ENCODE data around the gene KDM3B.
"Not testable (repeated sequence)": the region's sequence is repeated elsewhere in the genome, so short reads cannot be mapped to it uniquely, and the experiment has no call there.

Gene KDM3B

DNA sequence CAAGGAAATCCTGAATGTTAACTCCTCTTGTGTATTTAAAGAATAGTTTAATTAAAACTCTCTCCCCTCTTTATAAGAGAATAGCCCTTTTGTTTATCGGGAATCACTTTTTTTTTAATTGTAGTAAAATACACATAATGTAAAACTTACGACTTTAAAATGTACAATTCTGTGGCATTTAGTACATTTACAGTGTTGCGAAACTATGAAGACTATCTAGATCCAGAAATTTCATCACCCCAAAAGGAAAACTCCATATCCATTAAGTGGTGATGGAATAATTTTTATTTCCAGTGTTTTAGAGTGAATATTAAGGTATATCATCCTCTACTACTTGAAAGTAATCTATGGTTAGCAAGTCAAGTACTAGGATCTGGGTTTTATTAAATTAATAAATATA lies 36.8 kb downstream of the KDM3B start:
- no peak for DNase-seq (ENCODE audit: low read depth in 2 of 2)

DNA sequence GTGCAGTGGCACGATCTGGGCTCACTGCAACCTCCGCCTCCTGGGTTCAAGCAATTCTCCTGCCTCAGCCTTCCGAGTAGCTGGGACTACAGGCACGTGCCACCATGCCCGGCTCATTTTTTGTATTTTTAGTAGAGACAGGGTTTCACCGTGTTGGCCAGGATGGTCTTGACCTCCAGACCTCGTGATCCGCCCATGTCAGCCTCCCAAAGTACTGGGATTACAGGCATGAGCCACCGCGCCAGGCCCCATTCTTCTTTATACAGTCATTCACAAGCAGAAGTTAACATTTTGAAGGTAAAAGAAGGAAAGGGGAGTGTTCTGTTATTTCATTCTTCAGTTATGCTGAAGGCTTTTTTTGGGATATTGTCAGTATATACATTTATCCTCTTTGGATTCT lies 37.4 kb downstream of the KDM3B start:
- not testable (repeated sequence) for DNase-seq (ENCODE audit: low read depth in 2 of 2)

- no peak for DNase-seq (ENCODE audit: low read depth in 2 of 2)
Measured at GRCh38 chr5:138391859-138392386, 39.4 kb downstream of the KDM3B start.

- DNase-seq (ENCODE audit: low read depth in 2 of 2) = no peak
Measured at GRCh38 chr5:138402640-138403039, 50.2 kb downstream of the KDM3B start.

- no peak for DNase-seq (ENCODE audit: low read depth in 2 of 2)
Measured at GRCh38 chr5:138408023-138408422, 55.5 kb downstream of the KDM3B start.

- DNase-seq (ENCODE audit: low read depth in 2 of 2) = peak; percentile 1 to 15
Measured at GRCh38 chr5:138410996-138411640, 58.6 kb downstream of the KDM3B start.

- DNase-seq (ENCODE audit: low read depth in 2 of 2) = no peak
Measured at GRCh38 chr5:138418444-138418843, 66.0 kb downstream of the KDM3B start.

DNA sequence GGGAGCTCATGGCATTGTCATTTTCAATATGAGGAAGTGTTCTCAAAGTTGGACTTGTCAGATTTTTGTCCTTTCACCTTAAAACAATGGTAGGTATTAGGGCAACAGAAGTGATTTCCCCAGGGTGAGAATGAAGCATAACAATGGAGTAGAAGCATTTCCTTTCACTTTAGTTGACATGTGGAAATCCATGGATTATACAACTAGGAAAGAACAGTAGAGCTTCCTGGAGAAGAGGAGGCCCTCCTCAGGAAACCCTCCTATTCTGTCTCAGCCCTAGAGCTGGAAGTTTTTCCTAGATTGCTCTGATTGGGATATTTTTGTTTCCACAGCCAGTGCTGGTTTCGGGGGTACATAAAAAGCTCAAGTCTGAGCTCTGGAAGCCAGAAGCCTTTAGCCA lies 72.6 kb downstream of the KDM3B start:
- no peak for DNase-seq (ENCODE audit: low read depth in 2 of 2)

GRCh38 chr5:138435943-138436342 lies 83.5 kb downstream of the KDM3B start:
- no peak for DNase-seq (ENCODE audit: low read depth in 2 of 2)

- no peak for DNase-seq (ENCODE audit: low read depth in 2 of 2)
Measured at GRCh38 chr5:138438003-138438723, 85.7 kb downstream of the KDM3B start.

DNA sequence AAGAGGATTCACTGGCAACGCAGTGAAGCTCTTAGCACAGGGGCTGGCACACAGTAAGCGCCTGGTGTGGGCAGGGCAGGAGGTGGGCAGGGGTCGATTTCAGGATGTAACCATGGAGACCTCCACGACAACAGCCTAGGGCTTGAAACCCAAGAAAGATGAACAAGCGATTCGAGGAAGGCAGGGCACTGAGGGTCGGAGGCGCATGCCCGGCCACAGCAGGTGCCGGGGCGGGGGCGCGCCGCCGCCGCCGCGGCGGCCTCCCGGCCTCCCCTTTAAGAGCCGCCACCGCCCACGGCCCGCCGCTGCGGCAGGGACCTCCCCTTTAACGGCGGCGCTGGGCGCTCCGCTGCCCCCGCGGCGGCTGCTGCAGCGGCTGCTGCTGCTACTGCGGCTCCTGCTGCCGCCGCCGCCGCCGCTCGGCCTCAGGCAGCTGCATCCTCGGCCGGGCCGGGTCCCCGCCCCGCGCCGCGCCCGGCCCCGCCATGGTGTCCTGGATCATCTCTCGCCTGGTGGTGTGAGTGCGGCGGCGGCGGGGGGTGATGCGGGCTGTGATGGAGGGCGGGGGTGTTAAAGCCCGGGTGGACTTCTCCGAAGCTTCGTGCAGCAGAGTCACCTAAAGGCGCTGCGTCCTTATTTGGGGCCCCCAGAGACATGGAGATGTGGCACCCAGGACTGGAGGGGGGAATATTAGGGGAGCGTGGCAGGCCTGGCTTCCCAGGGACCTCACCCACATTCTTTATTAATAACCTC lies 86.4 kb downstream of the KDM3B start, which contains the start of gene REEP2:
TSS of gene REEP2 (plus strand) at position 334 of the 753 bp plus-strand sequence. CDS start at position 486, 152 bp downstream.
- peak; percentile 45 to 54 for DNase-seq (ENCODE audit: low read depth in 2 of 2)

DNA sequence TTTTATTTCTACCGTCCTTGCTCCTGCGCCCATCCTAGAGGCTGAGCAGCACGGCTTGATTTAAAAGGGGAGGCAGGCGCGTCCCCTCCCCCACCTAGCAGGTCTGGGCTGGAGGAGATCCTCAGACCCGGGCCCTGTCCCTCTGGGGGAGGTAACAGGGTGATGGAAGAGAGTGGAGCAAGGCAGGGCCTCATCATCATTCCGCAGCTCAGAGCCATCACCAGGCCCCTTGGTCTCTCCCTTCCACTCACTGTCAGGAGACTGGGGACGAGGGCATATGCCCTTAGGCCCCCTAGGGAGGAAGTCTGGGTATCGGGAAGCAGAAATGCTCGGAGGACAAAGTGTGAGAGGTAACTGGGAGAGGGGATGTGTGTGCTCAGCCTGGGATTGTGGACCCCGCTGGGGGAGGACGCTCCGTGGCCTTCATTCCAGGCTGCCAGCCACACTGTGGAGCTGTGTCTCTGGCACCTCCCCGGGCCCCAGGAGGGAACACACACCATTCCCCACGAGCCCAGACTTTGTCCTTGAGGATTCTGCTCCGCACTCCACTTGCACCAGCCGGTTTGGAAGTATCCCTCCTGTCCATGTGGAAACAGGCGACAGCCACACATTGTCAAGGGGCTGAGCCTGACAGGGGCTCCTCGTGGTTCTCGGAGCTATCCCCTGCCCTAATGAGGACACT lies 87.1 kb downstream of the KDM3B start:
- DNase-seq (ENCODE audit: low read depth in 2 of 2) = no peak

- DNase-seq (ENCODE audit: low read depth in 2 of 2) = no peak
Measured at GRCh38 chr5:138440159-138441073, 87.9 kb downstream of the KDM3B start.

DNA sequence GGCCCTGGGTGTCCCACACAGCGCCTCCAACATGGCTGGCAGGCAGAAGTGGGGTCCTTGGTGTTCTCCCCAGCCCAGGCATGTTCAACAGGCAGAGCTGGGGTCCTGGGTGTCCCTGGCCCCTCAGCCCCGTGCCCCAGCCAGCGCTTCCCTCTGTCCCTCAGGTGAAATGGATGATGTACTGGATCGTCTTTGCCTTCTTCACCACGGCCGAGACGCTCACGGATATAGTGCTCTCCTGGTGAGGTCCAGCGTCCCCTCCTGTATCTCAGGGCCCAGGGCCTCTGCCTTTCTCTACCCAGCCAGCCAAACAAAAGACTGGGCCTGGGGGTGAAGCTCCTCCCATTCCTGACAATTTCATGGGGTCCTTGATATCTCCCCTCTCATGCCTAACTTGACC lies 88.7 kb downstream of the KDM3B start:
- DNase-seq (ENCODE audit: low read depth in 2 of 2) = no peak

DNA sequence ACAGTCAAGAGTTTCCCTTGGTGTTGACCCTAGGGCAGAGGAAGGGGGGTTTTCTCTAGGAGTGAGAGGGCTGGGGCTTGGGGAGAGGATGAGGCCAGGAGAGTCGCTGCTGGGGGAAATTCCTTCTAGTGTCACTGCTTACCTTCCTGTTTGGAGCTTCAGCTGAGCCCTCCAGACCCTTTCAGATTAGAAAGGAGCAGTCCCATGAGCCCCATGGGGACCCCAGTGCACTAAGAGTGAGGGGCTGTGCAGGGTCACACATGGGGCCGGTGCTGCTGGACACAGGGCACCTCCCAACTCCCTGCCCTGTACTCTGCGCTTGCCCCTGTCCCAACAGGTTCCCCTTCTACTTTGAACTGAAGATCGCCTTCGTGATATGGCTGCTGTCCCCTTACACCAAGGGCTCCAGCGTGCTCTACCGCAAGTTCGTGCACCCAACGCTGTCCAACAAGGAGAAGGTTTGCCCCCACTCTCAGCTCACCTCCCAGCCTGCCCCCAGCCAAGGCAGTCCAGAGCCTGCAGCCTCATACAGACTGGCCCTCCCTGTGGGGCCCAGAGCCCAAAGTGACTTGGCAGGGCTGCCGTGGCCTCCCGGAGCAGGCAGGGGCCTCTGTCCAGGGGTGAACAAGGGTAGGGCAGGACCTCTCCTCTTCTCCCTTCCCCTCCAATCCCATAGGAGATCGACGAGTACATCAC lies 91.7 kb downstream of the KDM3B start:
- no peak for DNase-seq (ENCODE audit: low read depth in 2 of 2)

DNA sequence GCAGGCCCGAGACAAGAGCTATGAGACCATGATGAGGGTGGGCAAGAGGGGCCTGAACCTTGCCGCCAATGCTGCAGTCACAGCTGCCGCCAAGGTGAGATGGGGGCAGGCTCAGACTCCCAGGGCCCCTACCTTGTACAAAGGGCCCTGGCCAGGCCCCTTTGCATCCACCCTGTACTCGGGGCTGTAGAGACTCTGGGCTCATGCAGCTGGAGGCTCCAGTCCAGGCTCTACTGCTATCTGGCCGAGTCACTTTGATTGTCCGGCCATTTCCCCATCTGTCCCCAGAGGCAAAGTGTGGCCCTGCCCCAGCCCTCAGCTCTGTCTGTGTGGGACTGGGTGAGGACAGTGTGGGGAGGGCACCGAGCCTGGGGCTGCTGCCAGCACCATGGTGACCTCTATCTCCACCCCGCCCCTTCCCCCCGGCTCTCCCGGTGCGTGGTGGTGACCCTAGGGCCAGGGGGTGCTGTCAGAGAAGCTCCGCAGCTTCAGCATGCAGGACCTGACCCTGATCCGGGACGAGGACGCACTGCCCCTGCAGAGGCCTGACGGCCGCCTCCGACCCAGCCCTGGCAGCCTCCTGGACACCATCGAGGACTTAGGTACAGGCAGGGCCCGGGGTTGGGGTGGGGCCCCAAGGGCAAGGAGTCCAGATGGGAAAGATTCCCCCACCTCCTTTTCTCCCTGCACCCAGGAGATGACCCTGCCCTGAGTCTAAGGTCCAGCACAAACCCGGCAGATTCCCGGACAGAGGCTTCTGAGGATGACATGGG lies 92.5 kb downstream of the KDM3B start:
- DNase-seq (ENCODE audit: low read depth in 2 of 2) = no peak

DNA sequence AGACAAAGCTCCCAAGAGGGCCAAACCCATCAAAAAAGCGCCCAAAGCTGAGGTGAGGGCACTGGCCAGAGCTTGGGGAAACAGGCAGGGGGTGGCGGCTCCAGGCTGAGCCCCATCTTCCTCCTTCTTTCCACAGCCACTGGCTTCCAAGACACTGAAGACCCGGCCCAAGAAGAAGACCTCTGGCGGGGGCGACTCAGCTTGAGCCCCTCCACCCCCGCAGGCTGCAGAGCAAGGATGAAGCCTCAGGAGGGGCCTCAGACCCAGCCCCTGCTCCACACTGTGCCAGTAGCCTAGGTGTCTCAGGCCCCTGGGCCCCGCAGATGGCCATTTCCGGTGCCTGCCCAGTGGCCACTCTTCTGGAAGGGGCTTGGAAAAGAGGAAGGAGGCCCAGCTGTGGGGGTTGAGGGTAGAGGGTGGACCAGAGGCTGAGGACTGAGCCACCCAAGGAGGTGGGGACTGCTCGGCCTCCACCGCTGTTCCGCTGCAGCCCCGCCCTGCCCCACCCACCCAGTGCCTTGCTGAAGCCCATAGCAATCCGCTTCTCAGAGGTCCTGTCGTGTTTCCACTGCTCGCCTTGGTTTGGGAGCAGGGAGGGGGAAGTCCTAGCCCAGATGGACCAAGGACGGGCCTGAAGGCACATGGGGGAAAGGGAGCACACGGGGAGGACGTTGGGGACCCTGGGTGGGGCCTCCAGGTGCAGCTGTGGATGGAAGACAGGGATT lies 93.2 kb downstream of the KDM3B start:
- no peak for DNase-seq (ENCODE audit: low read depth in 2 of 2)

- no peak for DNase-seq (ENCODE audit: low read depth in 2 of 2)
Measured at GRCh38 chr5:138448070-138448469, 95.6 kb downstream of the KDM3B start.
